Spleen (tissue), 7 donors: ENCODE results near the gene CIAO3.

Experiments used
- CTCF ChIP-seq, 11 experiments: fragments of 200-600 bp in 7 of 11; fragments of 450-650 bp in 4 of 11; sonication (generic) in 4 of 11; IDR thresholded peaks in 8 of 11; conservative IDR thresholded peaks in 3 of 11; 1 replicate in 7 of 11; 2 replicates in 4 of 11; pipeline versions ENCODE4 v1.4.0 to v1.8.0; 2016 to 2021; ENCODE audit warnings: antibody characterized with exemption in 11 of 11, inconsistent platforms in 4 of 11, mild to moderate bottlenecking in 1 of 11
- POLR2A ChIP-seq, 3 donors: fragments of 450-650 bp; IDR thresholded peaks; one replicate each; pipeline ENCODE4 v1.5.1; 2017; ENCODE audit warnings: antibody characterized with exemption in 3 of 3, mild to moderate bottlenecking in 1 of 3
- donor health status: DM: no; HTN: no; CAD: no; lungs with moderate emphysema.
- donor health status: DM: no; HTN: no; CAD: no.
- donor health status: DM: no; HTN: no; CAD: no.

GRCh38 chr16:694863-695354 is 45.9 kb downstream of the CIAO3 start:
- no peak for TF ChIP-seq POLR2A (IDR thresholded peaks at IDR 0.05)
- no peak for TF ChIP-seq CTCF (IDR thresholded peaks at IDR 0.05 in 8 of 11, conservative IDR thresholded peaks at IDR 0.05 in 3 of 11)
